ENCODE measurements around the gene PACSIN1. TPM values are rescaled to one million over a fixed set of nuclear protein-coding genes. Genes with fewer than 3 reads are reported as not detected.

PACSIN1 gene
- total and polyA plus RNA-seq, 4 donors: 0.03 to 0.17 (median 0.15) TPM

GRCh38 chr6:34525431-34526175 is 59.7 kb downstream of the PACSIN1 start:
- no peak for DNase-seq (ENCODE audit: low spot score)
- WGBS: 94% methylated on average over 13 of the region's 13 CpGs
- TF ChIP-seq RAD21 (IDR thresholded peaks at IDR 0.05): no peak
- TF ChIP-seq FOXA2 (IDR thresholded peaks at IDR 0.05): no peak
- no peak for TF ChIP-seq HNF4A (conservative IDR thresholded peaks at IDR 0.05)
- no peak for TF ChIP-seq ZBTB33 (IDR thresholded peaks at IDR 0.05)
- TF ChIP-seq EGR1 (IDR thresholded peaks at IDR 0.05; ENCODE audit: low read depth in 2 of 2): no peak
- no peak for TF ChIP-seq TAF1 (conservative IDR thresholded peaks at IDR 0.05)
- no peak for TF ChIP-seq MAX (IDR thresholded peaks at IDR 0.05)
- TF ChIP-seq HNF4G (IDR thresholded peaks at IDR 0.05): no peak
- no peak for TF ChIP-seq FOXA1 (IDR thresholded peaks at IDR 0.05)
- TF ChIP-seq ATF3 (IDR thresholded peaks at IDR 0.05): no peak
- no peak for TF ChIP-seq JUND (IDR thresholded peaks at IDR 0.05)
- TF ChIP-seq NR2F2 (IDR thresholded peaks at IDR 0.05): no peak
- TF ChIP-seq GABPA (IDR thresholded peaks at IDR 0.05 in 1 of 2, conservative IDR thresholded peaks at IDR 0.05 in 1 of 2): no peak
- TF ChIP-seq CTCF (IDR thresholded peaks at IDR 0.05; ENCODE audit: low read depth, low read length, missing input control): no peak
- no peak for TF ChIP-seq REST (IDR thresholded peaks at IDR 0.05)
- no peak for TF ChIP-seq YY1 (IDR thresholded peaks at IDR 0.05)
- no peak for TF ChIP-seq RXRA (IDR thresholded peaks at IDR 0.05)
- no peak for TF ChIP-seq SP1 (IDR thresholded peaks at IDR 0.05)

More at GRCh38 chr6:34525431-34526175, 59.7 kb downstream of the PACSIN1 start:
- H3K9ac ChIP-seq (ENCODE audit: low read depth in 1 of 2, low read length in 2 of 2): no peak overlapping the region
- H3K27me3 ChIP-seq (ENCODE audit: control insufficient read depth in 4 of 4, insufficient read depth in 4 of 4, low read length in 3 of 4): no peaks in the 10 kb centered on the region
- H3K4me1 ChIP-seq (ENCODE audit: control insufficient read depth in 4 of 4, insufficient read depth in 4 of 4, low read length in 3 of 4): peaks cover 7 to 18% (median 13%) of the 10 kb centered on the region in 4 donors
- H3K9me3 ChIP-seq (ENCODE audit: control insufficient read depth in 4 of 4, low read length in 3 of 4): no peaks in the 10 kb centered on the region
- no peak overlapping the region for H3K4me3 ChIP-seq (ENCODE audit: low read depth in 1 of 3, low read length in 3 of 3)
- H3K27ac ChIP-seq (ENCODE audit: low read depth in 1 of 2, low read length in 2 of 2): no peak overlapping the region
- H3K36me3 ChIP-seq (ENCODE audit: control insufficient read depth in 4 of 4, insufficient read depth in 3 of 4, low read depth in 1 of 4, low read length in 3 of 4): no peaks in the 10 kb centered on the region
